A673 (cell line): ENCODE results near the gene ETF1. TPM values are rescaled to one million over a fixed set of nuclear protein-coding genes. Genes with fewer than 3 reads are reported as not detected.

Experiments
- BruUV-seq: library from RNA; stranded (reverse); fragments of 400-500 nt; replicated peaks from 2 replicates; lab custom pipeline; 2021; lab: Mats Ljungman, UMichigan
- CTCF ChIA-PET: fragments of 300-600 bp; sonication (Branson Sonifier 250); formaldehyde crosslinking; loops from one replicate; lab custom pipeline; 2022; ENCODE audit warnings: antibody characterized with exemption; lab: Charles Lee
- POLR2A ChIA-PET: fragments of 300-600 bp; sonication (Branson Sonifier 250); formaldehyde crosslinking; loops from one replicate; lab custom pipeline; 2022; ENCODE audit warnings: antibody characterized with exemption; ENCODE audit not compliant: low non-redundant PET; lab: Charles Lee
- DNase-seq: peaks from one replicate; pipeline ENCODE4 v3.0.0-alpha.2; 2015; ENCODE audit warnings: low spot score
- H3K27ac ChIP-seq: fragments of 200-600 bp; sonication (generic); 2 replicates; pipeline ENCODE4 v1.5.1; 2016; ENCODE audit warnings: mixed run types, low read depth, mild to moderate bottlenecking, mixed read lengths, antibody characterized with exemption, low read length; ENCODE audit not compliant: poor library complexity, severe bottlenecking
- H3K27me3 ChIP-seq: fragments of 200-600 bp; sonication (generic); replicated peaks from 2 replicates; pipeline ENCODE4 v1.6.1; 2017; ENCODE audit warnings: mixed run types, low read depth, mild to moderate bottlenecking, mixed read lengths, antibody characterized with exemption, low read length; ENCODE audit not compliant: insufficient read depth, poor library complexity
- H3K36me3 ChIP-seq: fragments of 200-600 bp; sonication (generic); 2 replicates; pipeline ENCODE4 v1.6.1; 2016; ENCODE audit warnings: mixed run types, mild to moderate bottlenecking, mixed read lengths, antibody characterized with exemption, low read length; ENCODE audit not compliant: insufficient read depth, poor library complexity, severe bottlenecking
- H3K4me1 ChIP-seq: fragments of 200-600 bp; sonication (generic); 2 replicates; pipeline ENCODE4 v1.6.1; 2017; ENCODE audit warnings: mixed run types, mild to moderate bottlenecking, mixed read lengths, antibody characterized with exemption, low read length; ENCODE audit not compliant: insufficient read depth, poor library complexity, severe bottlenecking
- H3K4me3 ChIP-seq: fragments of 200-600 bp; sonication (generic); 2 replicates; pipeline ENCODE4 v1.5.1; 2016; ENCODE audit warnings: low read depth, mixed run types, mild to moderate bottlenecking, mixed read lengths, low read length; ENCODE audit not compliant: poor library complexity, severe bottlenecking
- H3K9me3 ChIP-seq: fragments of 200-600 bp; sonication (generic); 2 replicates; pipeline ENCODE4 v1.6.1; 2016; ENCODE audit warnings: mixed run types, low read depth, mild to moderate bottlenecking, mixed read lengths, antibody characterized with exemption, low read length; ENCODE audit not compliant: poor library complexity, severe bottlenecking
- EZH2 ChIP-seq: fragments of 200-600 bp; sonication (generic); IDR thresholded peaks from 2 replicates; pipeline ENCODE4 v1.6.1; 2017; ENCODE audit warnings: borderline replicate concordance, low read depth, mild to moderate bottlenecking, mixed read lengths, antibody characterized with exemption, low read length; ENCODE audit not compliant: poor library complexity, severe bottlenecking
- intact Hi-C: fragments of 100-400 bp; cut with micrococcal nuclease; formaldehyde crosslinking; loops from one replicate; pipeline ENCODE4 v1.10.0; 2022; ENCODE audit not compliant: unreplicated experiment
- total RNA-seq: library from RNA; stranded (reverse); gene quantifications from 2 replicates; pipeline ENCODE4 v1.2.3, GENCODE V29; 2021
- TF ChIP-seq, protein P1 (sequence below): fragments of 300-800, 200-600 bp; sonication (generic); conservative IDR thresholded peaks from 2 replicates; pipeline ENCODE4 v1.5.1; 2017; ENCODE audit warnings: low read depth, mild to moderate bottlenecking, antibody characterized with exemption, low read length, moderate library complexity, mixed read lengths

Gene ETF1
- total RNA-seq, 1 experiment from 2014 or later: 191 TPM

- no peaks in the 10 kb centered on the region for H3K9me3 ChIP-seq
- H3K4me3 ChIP-seq: no peak overlapping the region
- CTCF ChIA-PET: interaction anchor here (0.7 kb wide), 1 partner anchor 44 kb away, joined by 8 read pairs; no protein-coding TSS in a partner anchor
- peaks cover 12% of the 10 kb centered on the region for H3K4me1 ChIP-seq
- TF ChIP-seq, protein P1, sequence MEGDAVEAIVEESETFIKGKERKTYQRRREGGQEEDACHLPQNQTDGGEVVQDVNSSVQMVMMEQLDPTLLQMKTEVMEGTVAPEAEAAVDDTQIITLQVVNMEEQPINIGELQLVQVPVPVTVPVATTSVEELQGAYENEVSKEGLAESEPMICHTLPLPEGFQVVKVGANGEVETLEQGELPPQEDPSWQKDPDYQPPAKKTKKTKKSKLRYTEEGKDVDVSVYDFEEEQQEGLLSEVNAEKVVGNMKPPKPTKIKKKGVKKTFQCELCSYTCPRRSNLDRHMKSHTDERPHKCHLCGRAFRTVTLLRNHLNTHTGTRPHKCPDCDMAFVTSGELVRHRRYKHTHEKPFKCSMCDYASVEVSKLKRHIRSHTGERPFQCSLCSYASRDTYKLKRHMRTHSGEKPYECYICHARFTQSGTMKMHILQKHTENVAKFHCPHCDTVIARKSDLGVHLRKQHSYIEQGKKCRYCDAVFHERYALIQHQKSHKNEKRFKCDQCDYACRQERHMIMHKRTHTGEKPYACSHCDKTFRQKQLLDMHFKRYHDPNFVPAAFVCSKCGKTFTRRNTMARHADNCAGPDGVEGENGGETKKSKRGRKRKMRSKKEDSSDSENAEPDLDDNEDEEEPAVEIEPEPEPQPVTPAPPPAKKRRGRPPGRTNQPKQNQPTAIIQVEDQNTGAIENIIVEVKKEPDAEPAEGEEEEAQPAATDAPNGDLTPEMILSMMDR: no peak
- no peak for TF ChIP-seq EZH2
- DNase-seq: no peak
- no peak overlapping the region for H3K27ac ChIP-seq
- POLR2A ChIA-PET: no interaction called here
- no peaks in the 10 kb centered on the region for H3K27me3 ChIP-seq
- intact Hi-C loops: loop anchor here (5.0 kb wide), 1 partner anchor 320 kb away; no protein-coding TSS in a partner anchor
- H3K36me3 ChIP-seq: peaks cover 3% of the 10 kb centered on the region
- BruUV-seq: no TSS peak
Measured at GRCh38 chr5:138502521-138502920, 40.5 kb downstream of the ETF1 start.

DNA sequence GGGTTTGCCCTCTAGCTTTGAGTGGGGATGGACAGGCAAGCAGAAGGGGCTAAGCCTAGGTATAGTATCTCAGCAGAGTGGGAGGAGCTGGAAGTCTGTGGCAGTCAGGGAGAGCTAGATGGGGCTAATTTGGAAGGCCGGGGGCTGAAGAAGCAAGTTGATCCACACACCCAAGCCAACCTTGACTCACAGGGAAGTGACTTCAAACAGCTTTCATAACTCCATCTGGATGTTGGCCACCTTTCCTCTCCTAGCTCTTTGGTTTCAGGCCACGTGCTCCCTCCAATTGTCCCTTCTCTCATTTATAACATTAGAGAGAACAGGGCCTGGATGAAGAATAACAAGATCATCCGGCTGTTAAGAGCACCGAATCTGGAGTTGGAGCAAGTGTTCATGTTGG is 40.9 kb downstream of the ETF1 start:
- no TSS peak for BruUV-seq
- H3K4me3 ChIP-seq: no peak overlapping the region
- no peak for DNase-seq
- TF ChIP-seq EZH2: no peak
- TF ChIP-seq, protein P1: no peak
- H3K9me3 ChIP-seq: no peaks in the 10 kb centered on the region
- H3K36me3 ChIP-seq: no peaks in the 10 kb centered on the region
- ChIA-PET POLR2A (no interaction called here), CTCF (no interaction called here)
- no peak overlapping the region for H3K27ac ChIP-seq
- no peaks in the 10 kb centered on the region for H3K27me3 ChIP-seq
- H3K4me1 ChIP-seq: peaks cover 12% of the 10 kb centered on the region
- intact Hi-C loops: loop anchor here (5.0 kb wide), 1 partner anchor 320 kb away; no protein-coding TSS in a partner anchor

- DNase-seq: no peak
- Histone ChIP-seq H3K36me3 (no peaks in the 10 kb centered on the region), H3K27ac (no peak overlapping the region), H3K4me1 (no peaks in the 10 kb centered on the region), H3K4me3 (no peak overlapping the region), H3K9me3 (no peaks in the 10 kb centered on the region), H3K27me3 (no peaks in the 10 kb centered on the region)
- no peak for TF ChIP-seq EZH2
- TF ChIP-seq, protein P1: no peak
- intact Hi-C loops: loop anchor here (10.0 kb wide), 1 partner anchor 284 kb away; the partner anchor contains the start of gene CDC23
- BruUV-seq: no TSS peak
- ChIA-PET POLR2A (no interaction called here), CTCF (no interaction called here)
Measured at GRCh38 chr5:138498376-138498775, 44.7 kb downstream of the ETF1 start.
